ENCODE results near the gene PTDSS2.

Gene PTDSS2

GRCh38 chr11:446891-447290, 3.2 kb upstream of the PTDSS2 start:
- TF ChIP-seq CTCF (IDR thresholded peaks at IDR 0.05; ENCODE audit: insufficient read depth, low read length, missing control alignments), result no peak
- no peak overlapping the region for H3K4me3 ChIP-seq (ENCODE audit: low read depth, low read length)
- POLR2A ChIA-PET, result no interaction called here
- CTCF ChIA-PET, result interaction anchor here (1.3 to 3.7 kb wide), 3 partner anchors 40 to 141 kb away, joined by 4 to 32 read pairs (median 27); partner anchors contain the start of gene IFITM2
- no peak for DNase-seq (ENCODE audit: low read depth, low spot score)

- peak overlapping the region; percentile 76 for H3K4me3 ChIP-seq (ENCODE audit: low read depth, low read length)
- ChIA-PET POLR2A (interaction anchor here (0.9 to 1.5 kb wide), 3 partner anchors 13 to 241 kb away, joined by 3 to 5 read pairs (median 3); partner anchors contain the start of genes BET1L and RIC8A), CTCF (interaction anchor here (0.6 to 4.7 kb wide), 57 partner anchors 8 to 250 kb away, joined by 3 to 39 read pairs (median 4); partner anchors contain the start of genes B4GALNT4, BET1L, IFITM2 and PSMD13)
- TF ChIP-seq CTCF (IDR thresholded peaks at IDR 0.05; ENCODE audit: insufficient read depth, low read length, missing control alignments), result peak; percentile 82
- peak; percentile 9 for DNase-seq (ENCODE audit: low read depth, low spot score)
Measured at GRCh38 chr11:447923-448731, 2.0 kb upstream of the PTDSS2 start.

GRCh38 chr11:450809-451451, 851 bp downstream of the PTDSS2 start:
- DNase-seq (ENCODE audit: low read depth, low spot score), result peak; percentile 10
- ChIA-PET CTCF (interaction anchor here (0.7 to 4.7 kb wide), 10 partner anchors 9 to 209 kb away, joined by 3 to 39 read pairs (median 9); no protein-coding TSS in a partner anchor), POLR2A (no interaction called here)
- peak; percentile 31 for TF ChIP-seq CTCF (IDR thresholded peaks at IDR 0.05; ENCODE audit: insufficient read depth, low read length, missing control alignments)
- peak overlapping the region; percentile 77 for H3K4me3 ChIP-seq (ENCODE audit: low read depth, low read length)

- ChIA-PET POLR2A (no interaction called here), CTCF (interaction anchor here (1.0 to 4.7 kb wide), 8 partner anchors 8 to 200 kb away, joined by 3 to 39 read pairs (median 9); no protein-coding TSS in a partner anchor)
- H3K4me3 ChIP-seq (ENCODE audit: low read depth, low read length), result peak overlapping the region; percentile 77
- no peak for DNase-seq (ENCODE audit: low read depth, low spot score)
- TF ChIP-seq CTCF (IDR thresholded peaks at IDR 0.05; ENCODE audit: insufficient read depth, low read length, missing control alignments), result no peak
Measured at GRCh38 chr11:451738-452137, 1.7 kb downstream of the PTDSS2 start.

- TF ChIP-seq CTCF (IDR thresholded peaks at IDR 0.05; ENCODE audit: insufficient read depth, low read length, missing control alignments), result no peak
- POLR2A ChIA-PET, result no interaction called here
- no peak for DNase-seq (ENCODE audit: low read depth, low spot score)
Measured at GRCh38 chr11:452203-452744, 2.2 kb downstream of the PTDSS2 start.

More at GRCh38 chr11:452203-452744, 2.2 kb downstream of the PTDSS2 start:
- no peak overlapping the region for H3K4me3 ChIP-seq (ENCODE audit: low read depth, low read length)
- CTCF ChIA-PET, result interaction anchor here (1.3 to 4.7 kb wide), 4 partner anchors 12 to 147 kb away, joined by 3 to 39 read pairs (median 10); no protein-coding TSS in a partner anchor

Measured in AG04449 (cell line).